ENCODE results near the gene TENM4. TPM values are rescaled to one million over a fixed set of nuclear protein-coding genes. Genes with fewer than 3 reads are reported as not detected.

Gene TENM4
- total and polyA plus RNA-seq, 2 of the 8 experiments (the other 6 are each of a cell fraction or from before 2014, with no cell fraction given) = 3.5 to 7.2 TPM

GRCh38 chr11:78706551-78706950, 734.3 kb downstream of the TENM4 start (continued):
- TF ChIP-seq BRCA1 (IDR thresholded peaks at IDR 0.05; ENCODE audit: low read depth, low read length) (no peak), BACH1 (IDR thresholded peaks at IDR 0.05; ENCODE audit: low read length) (no peak), RNF2 (IDR thresholded peaks at IDR 0.05; ENCODE audit: borderline replicate concordance, low read depth, low read length, missing control alignments, poor library complexity, severe bottlenecking) (no peak), ASH2L (IDR thresholded peaks at IDR 0.05; ENCODE audit: low read length) (no peak), JUND (IDR thresholded peaks at IDR 0.05; ENCODE audit: low read length) (no peak), KDM1A (IDR thresholded peaks at IDR 0.05; ENCODE audit: borderline replicate concordance, low read length) (no peak), POU5F1 (IDR thresholded peaks at IDR 0.05; ENCODE audit: low read depth, low read length) (no peak)
